HG03571 (cell line): Measurements from ENCODE around the gene TYR.
"Not testable (repeated sequence)": the region's sequence is repeated elsewhere in the genome, so short reads cannot be mapped to it uniquely, and the experiment has no call there.

Experiments used
- ATAC-seq: cut with Tn5 transposase; IDR thresholded peaks from one replicate; pipeline ENCODE4 v1.9.1; 2021; ENCODE audit not compliant: unreplicated experiment

Gene TYR

DNA sequence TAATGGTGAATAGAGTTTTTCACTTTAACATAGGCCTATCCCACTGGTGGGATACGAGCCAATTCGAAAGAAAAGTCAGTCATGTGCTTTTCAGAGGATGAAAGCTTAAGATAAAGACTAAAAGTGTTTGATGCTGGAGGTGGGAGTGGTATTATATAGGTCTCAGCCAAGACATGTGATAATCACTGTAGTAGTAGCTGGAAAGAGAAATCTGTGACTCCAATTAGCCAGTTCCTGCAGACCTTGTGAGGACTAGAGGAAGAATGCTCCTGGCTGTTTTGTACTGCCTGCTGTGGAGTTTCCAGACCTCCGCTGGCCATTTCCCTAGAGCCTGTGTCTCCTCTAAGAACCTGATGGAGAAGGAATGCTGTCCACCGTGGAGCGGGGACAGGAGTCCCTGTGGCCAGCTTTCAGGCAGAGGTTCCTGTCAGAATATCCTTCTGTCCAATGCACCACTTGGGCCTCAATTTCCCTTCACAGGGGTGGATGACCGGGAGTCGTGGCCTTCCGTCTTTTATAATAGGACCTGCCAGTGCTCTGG lies at the start of gene TYR:
Gene TYR, plus strand, starts transcription at position 185 of the 541 bp plus-strand sequence. Its CDS starts 79 bp downstream, at position 264.
- no peak for ATAC-seq

GRCh38 chr11:89136606-89137005 lies 41.1 kb upstream of the TYR start:
- no peak for ATAC-seq

GRCh38 chr11:89147229-89147628 lies 30.4 kb upstream of the TYR start:
- no peak for ATAC-seq

- no peak for ATAC-seq
Measured at GRCh38 chr11:89159974-89160373, 17.7 kb upstream of the TYR start.

DNA sequence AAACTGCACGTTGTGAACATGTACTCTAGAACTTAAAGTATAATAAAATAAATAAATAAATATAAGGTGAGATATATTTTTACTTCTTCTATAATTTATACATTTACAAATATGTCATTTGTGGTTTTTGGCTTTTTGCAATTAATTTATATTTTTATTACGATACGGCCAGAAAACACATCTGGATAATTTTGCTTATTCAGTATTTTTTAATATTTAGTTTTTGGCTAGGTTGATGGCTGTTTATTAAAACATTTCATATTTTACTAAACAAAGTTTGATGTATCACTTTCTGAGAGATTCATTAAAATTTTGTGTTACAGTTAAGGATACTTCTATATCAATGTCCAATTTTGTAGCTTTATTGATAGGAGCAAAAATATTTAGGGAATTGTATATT lies 15.7 kb upstream of the TYR start:
- no peak for ATAC-seq

GRCh38 chr11:89163686-89164085 lies 14.0 kb upstream of the TYR start:
- no peak for ATAC-seq

- ATAC-seq = no peak
Measured at GRCh38 chr11:89168396-89168795, 9.3 kb upstream of the TYR start.

- no peak for ATAC-seq
Measured at GRCh38 chr11:89175796-89176195, 1.9 kb upstream of the TYR start.

- no peak for ATAC-seq
Measured at GRCh38 chr11:89176938-89177337, 737 bp upstream of the TYR start.

DNA sequence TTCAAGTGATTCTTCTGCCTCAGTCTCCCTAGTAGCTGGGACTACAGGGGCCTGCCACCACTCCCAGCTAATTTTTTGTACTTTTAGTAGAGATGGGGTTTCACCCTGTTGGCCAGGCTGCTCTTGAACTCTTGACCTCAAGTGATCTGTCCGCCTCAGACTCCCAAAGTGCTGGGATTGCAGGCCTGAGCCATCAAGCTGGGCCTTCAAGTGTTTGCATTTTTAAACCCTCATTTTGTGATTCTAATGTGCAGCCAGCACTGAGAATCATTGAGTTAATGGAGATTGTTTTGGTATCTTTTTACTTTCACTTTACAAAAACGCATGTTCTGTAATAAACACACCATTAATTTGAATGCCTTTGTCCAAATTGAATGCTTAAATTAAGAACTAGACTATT lies 3.4 kb downstream of the TYR start:
- ATAC-seq = no peak

- ATAC-seq = no peak
Measured at GRCh38 chr11:89182773-89183518, 5.3 kb downstream of the TYR start.

DNA sequence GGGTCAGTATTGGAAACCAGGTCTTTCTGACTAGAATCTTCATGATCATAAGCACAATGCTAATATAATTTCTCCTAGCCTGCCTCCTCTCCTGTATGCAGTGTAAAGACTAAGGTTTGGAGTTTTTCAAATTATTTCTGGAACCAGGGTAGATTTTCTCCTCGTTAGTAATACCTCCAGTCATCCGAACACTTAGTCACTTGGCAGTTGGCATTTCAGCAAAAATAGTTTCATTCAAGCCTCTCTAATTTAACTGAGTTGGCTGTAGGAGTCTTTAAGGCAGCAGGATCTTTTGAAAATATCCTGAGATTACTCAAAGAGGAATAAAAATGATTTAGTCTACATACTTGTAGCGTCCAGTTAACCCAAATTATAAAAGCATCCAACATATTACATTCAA lies 6.3 kb downstream of the TYR start:
- ATAC-seq = no peak

GRCh38 chr11:89189776-89190175 lies 12.1 kb downstream of the TYR start:
- ATAC-seq = no peak

DNA sequence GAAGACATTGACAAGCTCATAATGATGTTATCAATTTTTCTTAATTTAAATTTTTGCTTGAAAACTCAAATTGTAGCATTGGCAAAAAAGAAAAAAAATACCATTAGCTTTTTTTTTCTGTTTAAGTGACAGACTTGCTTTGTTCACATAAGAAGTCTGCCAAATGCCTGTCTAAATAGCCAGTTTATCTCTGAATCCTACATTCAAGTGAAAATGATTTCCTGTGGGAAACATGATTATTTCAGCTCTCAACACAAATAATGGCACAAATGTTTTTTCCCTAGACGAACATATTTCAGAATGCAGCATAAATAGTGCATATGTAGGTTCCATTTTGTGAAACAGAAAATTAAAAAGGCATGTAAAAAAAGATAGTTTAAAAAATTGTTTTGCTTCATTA lies 23.5 kb downstream of the TYR start:
- ATAC-seq = no peak

GRCh38 chr11:89203814-89204213 lies 26.1 kb downstream of the TYR start:
- ATAC-seq = no peak

DNA sequence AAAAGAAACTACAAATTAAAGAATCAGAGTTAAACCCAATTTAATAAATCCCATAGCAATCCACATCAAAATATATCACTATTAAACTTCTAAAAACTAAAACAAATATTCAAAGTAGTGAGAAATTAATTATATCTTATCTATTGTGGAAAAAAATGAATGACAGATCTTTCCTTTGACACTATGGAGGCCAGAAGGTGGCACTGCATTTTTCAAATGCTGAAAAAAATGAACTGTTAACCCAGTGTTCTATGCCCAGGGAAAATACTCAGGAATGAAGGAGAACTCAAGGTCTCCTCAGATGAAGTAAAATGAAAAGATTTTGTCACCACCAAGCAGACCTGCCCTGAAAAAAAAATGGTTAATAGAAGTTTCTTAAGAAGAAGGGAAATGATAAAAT lies 27.7 kb downstream of the TYR start:
- no peak for ATAC-seq

- no peak for ATAC-seq
Measured at GRCh38 chr11:89220684-89221339, 43.1 kb downstream of the TYR start.

- ATAC-seq = no peak
Measured at GRCh38 chr11:89235083-89235482, 57.4 kb downstream of the TYR start.

DNA sequence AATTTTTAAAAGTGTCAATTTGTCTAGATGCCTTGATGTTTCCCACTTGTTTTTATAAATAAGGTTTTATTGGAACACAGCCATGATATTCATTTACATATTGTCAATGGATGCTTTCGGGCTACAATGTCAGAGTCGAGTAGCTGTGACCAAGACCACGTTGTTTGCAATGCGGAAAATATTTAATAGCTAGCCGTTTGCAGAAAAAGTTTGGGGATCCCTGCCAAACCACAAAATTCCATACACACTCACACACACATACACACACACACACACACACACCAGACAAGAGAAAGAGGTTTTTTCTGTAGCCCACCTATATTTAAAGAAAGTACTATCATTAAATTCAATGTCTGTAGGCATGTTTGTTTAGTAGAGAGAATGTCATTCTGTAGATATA lies 58.3 kb downstream of the TYR start:
- no peak for ATAC-seq

DNA sequence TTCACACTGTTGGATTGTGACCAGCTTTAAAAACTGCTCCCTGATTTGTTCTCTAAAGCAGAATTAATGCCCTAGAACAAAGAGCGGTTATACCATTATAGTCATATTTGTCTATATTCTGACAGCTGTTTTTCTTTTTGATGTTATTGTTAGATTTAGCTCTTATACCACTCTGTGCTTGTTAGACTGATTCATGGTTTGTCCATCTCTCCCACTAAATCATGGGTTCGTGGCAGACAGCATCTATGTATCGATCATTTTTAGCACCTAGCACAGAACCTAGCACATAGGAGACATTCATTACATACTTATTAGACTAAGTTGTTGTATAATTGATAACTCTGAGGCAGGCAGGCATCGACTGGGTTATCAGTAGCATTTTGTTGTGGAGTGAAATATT lies 69.3 kb downstream of the TYR start:
- not testable (repeated sequence) for ATAC-seq

GRCh38 chr11:89249196-89249595 lies 71.5 kb downstream of the TYR start:
- no peak for ATAC-seq

DNA sequence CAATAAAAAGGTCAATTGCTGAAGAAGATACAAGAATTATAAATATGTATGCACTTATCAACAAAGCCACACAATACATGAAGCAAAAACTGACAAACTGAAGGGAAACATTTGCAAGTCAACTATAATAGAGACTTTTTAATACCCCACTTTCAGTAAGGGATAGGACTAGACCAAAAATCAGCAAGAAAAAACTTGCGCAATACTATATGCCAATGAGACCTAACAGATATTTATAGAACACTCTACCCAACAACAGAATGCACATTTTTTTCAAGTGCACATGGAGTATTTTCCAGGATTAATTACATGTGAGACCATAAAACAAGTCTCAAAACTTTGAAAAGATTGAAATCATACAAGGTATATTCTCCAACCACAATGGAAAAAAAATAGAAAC lies 83.8 kb downstream of the TYR start:
- not testable (repeated sequence) for ATAC-seq
